Upper lobe of left lung (tissue), 6 donors: Measurements from ENCODE around the gene SEPTIN5. TPM values are rescaled to one million over a fixed set of nuclear protein-coding genes. Genes with fewer than 3 reads are reported as not detected.
A peak's percentile ranks its signal among the peaks of the same experiment; 100 is the strongest.

Source experiments
- ATAC-seq, 2 donors: fragments of 200-7000 bp; cut with Tn5 transposase; one replicate each; pipeline ENCODE4 v1.9.1; 2022; ENCODE audit warnings: mild to moderate bottlenecking in 2 of 2, moderate library complexity in 2 of 2; ENCODE audit not compliant: low FRiP score in 2 of 2
- DNase-seq, 2 donors: peaks; one replicate each; pipeline ENCODE4 v3.0.0-alpha.2; 2019 to 2020
- H3K27ac ChIP-seq, 4 donors: fragments of 200-600 bp; sonication (generic); one replicate each; pipeline ENCODE4 v1.5.1; 2016 to 2019
- H3K27me3 ChIP-seq, 4 donors: fragments of 200-600 bp; sonication (generic); one replicate each; pipeline ENCODE4 v1.5.1; 2017 to 2019
- H3K36me3 ChIP-seq, 4 donors: fragments of 200-600 bp; sonication (generic); one replicate each; pipeline ENCODE4 v1.5.1; 2016 to 2019
- H3K4me1 ChIP-seq, 4 donors: fragments of 200-600 bp; sonication (generic); one replicate each; pipeline ENCODE4 v1.5.1; 2018 to 2019
- H3K4me3 ChIP-seq, 4 donors: fragments of 200-600 bp; sonication (generic); one replicate each; pipeline ENCODE4 v1.5.1; 2017 to 2019; ENCODE audit warnings: mild to moderate bottlenecking in 2 of 4, moderate library complexity in 1 of 4
- H3K9me3 ChIP-seq, 4 donors: fragments of 200-600 bp; sonication (generic); one replicate each; pipeline ENCODE4 v1.5.1; 2018 to 2019
- CTCF ChIP-seq, 6 experiments: fragments of 450-650 bp in 4 of 6; fragments of 200-600 bp in 2 of 6; sonication (generic) in 2 of 6; IDR thresholded peaks; one replicate each; pipeline ENCODE4 v1.5.1; 2016 to 2019; ENCODE audit warnings: antibody characterized with exemption in 6 of 6
- EP300 ChIP-seq, 4 donors: sonication (generic); formaldehyde crosslinking; IDR thresholded peaks; one replicate each; pipeline ENCODE4 v1.5.1; 2017; ENCODE audit warnings: antibody characterized with exemption in 4 of 4, control low read depth in 2 of 4
- POLR2A ChIP-seq, 4 donors: fragments of 450-650 bp; IDR thresholded peaks; one replicate each; pipeline ENCODE4 v1.5.1; 2016 to 2017; ENCODE audit warnings: antibody characterized with exemption in 4 of 4, mild to moderate bottlenecking in 2 of 4
- POLR2AphosphoS5 ChIP-seq, 2 donors: sonication (generic); formaldehyde crosslinking; IDR thresholded peaks; one replicate each; pipeline ENCODE4 v1.5.1; 2017; ENCODE audit warnings: antibody characterized with exemption in 2 of 2
- WGBS, 2 donors: methylation state at CpG; one replicate each; pipeline ENCODE4 v1.1.5; 2017 to 2018; 5-methylcytosine and 5-hydroxymethylcytosine counted together
- total RNA-seq, 6 donors: library from RNA; depleted of rRNA in 4 of 6; stranded (reverse); fragments of >200 nt in 4 of 6; gene quantifications; one replicate each; pipeline versions ENCODE4 v1.1.0 to v1.2.1, GENCODE V29; 2016 to 2021
- donor health status: DM: no; HTN: no; CAD: no; lungs with moderate emphysema.
- donor health status: DM: no; HTN: yes; CAD: no; lungs with severe emphysema.

The SEPTIN5 gene
- total RNA-seq, 6 donors from 2014 or later = 6.0 to 30.0 (median 17.1) TPM

- TF ChIP-seq POLR2AphosphoS5 (IDR thresholded peaks at IDR 0.05) (no peak), EP300 (IDR thresholded peaks at IDR 0.05) (no peak), POLR2A (IDR thresholded peaks at IDR 0.05) (no peak), CTCF (IDR thresholded peaks at IDR 0.05) (no peak)
- no peaks in the 10 kb centered on the region for H3K9me3 ChIP-seq
- H3K27ac ChIP-seq = no peak overlapping the region
- H3K4me1 ChIP-seq = no peaks in the 10 kb centered on the region
- H3K4me3 ChIP-seq = no peak overlapping the region
- DNase-seq = peak in 1 of 2 donors; percentile 40
- H3K27me3 ChIP-seq = no peaks in the 10 kb centered on the region
- H3K36me3 ChIP-seq = no peaks in the 10 kb centered on the region
- ATAC-seq = no peak
- 91% methylated on average over 13 to 21 of the region's 21 CpGs for WGBS, 2 donors
These were observed 28.1 kb downstream of the SEPTIN5 start for GRCh38 chr22:19742160-19743066.

GRCh38 chr22:19743081-19743480, 28.8 kb downstream of the SEPTIN5 start:
- Histone ChIP-seq H3K27me3 (no peaks in the 10 kb centered on the region), H3K9me3 (no peaks in the 10 kb centered on the region), H3K27ac (no peak overlapping the region), H3K36me3 (no peaks in the 10 kb centered on the region), H3K4me3 (no peak overlapping the region), H3K4me1 (no peaks in the 10 kb centered on the region)
- TF ChIP-seq POLR2AphosphoS5 (IDR thresholded peaks at IDR 0.05) = no peak
- TF ChIP-seq EP300 (IDR thresholded peaks at IDR 0.05) = no peak
- TF ChIP-seq POLR2A (IDR thresholded peaks at IDR 0.05) = no peak
- TF ChIP-seq CTCF (IDR thresholded peaks at IDR 0.05) = no peak
- ATAC-seq (no peak), DNase-seq (no peak)
- WGBS, 2 donors = 95 to 98% methylated on average over 3 to 6 of the region's 6 CpGs

- Histone ChIP-seq H3K27me3 (no peaks in the 10 kb centered on the region), H3K4me3 (no peak overlapping the region), H3K4me1 (no peaks in the 10 kb centered on the region), H3K36me3 (no peaks in the 10 kb centered on the region), H3K9me3 (no peaks in the 10 kb centered on the region), H3K27ac (no peak overlapping the region)
- ATAC-seq = no peak
- TF ChIP-seq EP300 (IDR thresholded peaks at IDR 0.05) (no peak), POLR2A (IDR thresholded peaks at IDR 0.05) (no peak)
- peak in 1 of 2 donors; percentile 68 for DNase-seq
- 82% methylated on average over 4 of the region's 4 CpGs; no CpG with 5 or more reads in 1 of the 2 donors for WGBS, 2 donors
These were observed 29.3 kb downstream of the SEPTIN5 start for GRCh38 chr22:19743651-19744050.

- no peaks in the 10 kb centered on the region for H3K4me1 ChIP-seq
- no peaks in the 10 kb centered on the region for H3K27me3 ChIP-seq
- no peak overlapping the region for H3K27ac ChIP-seq
- H3K4me3 ChIP-seq = no peak overlapping the region
- WGBS, 2 donors = 89 to 90% methylated on average over 9 to 13 of the region's 13 CpGs
- H3K36me3 ChIP-seq = no peaks in the 10 kb centered on the region
- no peak for ATAC-seq
- TF ChIP-seq POLR2A (IDR thresholded peaks at IDR 0.05) (no peak), POLR2AphosphoS5 (IDR thresholded peaks at IDR 0.05) (no peak), CTCF (IDR thresholded peaks at IDR 0.05) (no peak), EP300 (IDR thresholded peaks at IDR 0.05) (no peak)
- no peaks in the 10 kb centered on the region for H3K9me3 ChIP-seq
- peak in 1 of 2 donors; percentile 28 for DNase-seq
These were observed 30.2 kb downstream of the SEPTIN5 start for GRCh38 chr22:19744350-19745006.
